Immature natural killer cell (primary cell): ENCODE data around the gene IZUMO1. TPM values are rescaled to one million over a fixed set of nuclear protein-coding genes. Genes with fewer than 3 reads are reported as not detected.

Experiments used
- DNase-seq, 3 donors: peaks; one replicate each; pipeline ENCODE4 v3.0.0; 2022; ENCODE audit warnings: mixed read lengths in 1 of 3
- H3K27ac Mint-ChIP-seq, 6 donors: one replicate each; pipeline ENCODE4 v1.8.0; 2020; ENCODE audit warnings: mixed read lengths in 6 of 6, mild to moderate bottlenecking in 5 of 6, inconsistent platforms in 4 of 6, moderate library complexity in 3 of 6
- H3K27me3 Mint-ChIP-seq, 3 donors: one replicate each; pipeline ENCODE4 v1.8.0; 2020 to 2021; ENCODE audit warnings: low read depth in 3 of 3, mild to moderate bottlenecking in 3 of 3, mixed read lengths in 3 of 3, moderate library complexity in 3 of 3, inconsistent platforms in 1 of 3
- H3K36me3 Mint-ChIP-seq, 3 donors: one replicate each; pipeline ENCODE4 v1.8.0; 2020; ENCODE audit warnings: mixed read lengths in 3 of 3, inconsistent platforms in 2 of 3, mild to moderate bottlenecking in 2 of 3
- H3K4me1 Mint-ChIP-seq, 2 donors: one replicate each; pipeline ENCODE4 v1.8.0; 2020; ENCODE audit warnings: inconsistent platforms in 2 of 2, mild to moderate bottlenecking in 2 of 2, mixed read lengths in 2 of 2, moderate library complexity in 1 of 2
- H3K4me3 Mint-ChIP-seq, 5 donors: one replicate each; pipeline ENCODE4 v1.8.0; 2020; ENCODE audit warnings: mild to moderate bottlenecking in 5 of 5, mixed read lengths in 5 of 5, inconsistent platforms in 3 of 5, moderate library complexity in 3 of 5
- H3K9me3 Mint-ChIP-seq, 6 donors: one replicate each; pipeline ENCODE4 v1.8.0; 2020; ENCODE audit warnings: mild to moderate bottlenecking in 6 of 6, mixed read lengths in 6 of 6, inconsistent platforms in 4 of 6, moderate library complexity in 3 of 6
- polyA plus RNA-seq, 3 donors: library from polyadenylated mRNA; unstranded; fragments of 300-500 nt; fragmentation: Illumina TruSeq; gene quantifications; one replicate each; pipeline ENCODE4 v1.2.3, GENCODE V29; 2021

The IZUMO1 gene
- polyA plus RNA-seq, 3 donors from 2014 or later, result not detected

DNA sequence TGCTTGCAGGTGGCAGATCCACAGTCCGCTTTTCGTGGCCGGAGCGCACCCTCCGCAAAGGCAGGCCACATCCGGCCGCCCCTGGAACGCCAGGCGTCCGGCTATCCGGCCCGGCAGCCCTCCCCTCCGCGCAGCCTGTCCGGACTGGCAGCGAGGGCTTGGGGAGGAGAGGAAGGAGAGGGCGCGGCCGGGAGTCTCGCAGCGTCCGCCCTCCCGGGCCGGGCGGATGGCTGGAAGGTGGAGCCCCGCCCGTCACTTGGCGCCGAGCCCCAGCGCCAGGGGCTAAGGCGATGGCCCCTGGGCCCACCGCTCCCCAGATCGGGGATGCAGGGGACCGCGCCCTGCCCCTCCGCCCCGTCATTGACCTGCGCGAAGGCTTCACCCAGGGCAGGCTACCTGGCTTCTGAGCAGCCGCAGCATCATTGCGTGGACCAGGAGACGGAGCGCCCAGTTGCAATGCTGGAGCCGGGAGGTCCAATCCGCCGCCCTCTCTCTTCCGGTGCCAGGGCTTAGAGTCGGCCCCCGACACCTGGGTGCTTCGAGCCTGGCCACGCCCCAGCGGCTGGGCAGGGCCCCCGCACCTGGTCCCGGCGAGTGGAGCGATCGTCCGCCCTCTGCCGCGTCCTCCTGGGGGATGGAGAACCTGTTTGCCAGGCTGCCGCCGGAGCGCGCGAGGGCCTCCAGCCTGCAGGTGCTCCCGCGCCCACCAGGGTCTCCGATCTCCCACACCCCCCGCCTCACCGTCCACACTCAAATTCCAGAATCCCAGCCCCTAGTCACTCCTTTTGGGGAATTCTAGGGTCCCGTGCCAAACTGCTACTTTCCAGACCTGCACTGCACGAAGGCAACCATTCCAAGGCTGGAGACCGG, 6.0 kb upstream of the IZUMO1 start, which contains the start of gene FUT1:
Gene FUT1 (minus strand): TSS at position 146 of the 870 bp plus-strand sequence. CDS start 1,360 bp downstream, outside the sequence.
- peak within 1 kb of the TSS in 1 of 6 donors; percentile 31 for H3K27ac Mint-ChIP-seq
- peaks cover 10 to 19% (median 12%) of the 10 kb centered on the region in 3 donors for H3K27me3 Mint-ChIP-seq
- no peaks in the 10 kb centered on the region for H3K36me3 Mint-ChIP-seq
- peaks cover 15 to 16% of the 10 kb centered on the region in 2 donors for H3K4me1 Mint-ChIP-seq
- peak within 1 kb of the TSS; percentile 58 to 79 (median 75) for H3K4me3 Mint-ChIP-seq
- no peak for DNase-seq
- peaks cover 0 to 2% (median 0%) of the 10 kb centered on the region in 6 donors for H3K9me3 Mint-ChIP-seq

DNA sequence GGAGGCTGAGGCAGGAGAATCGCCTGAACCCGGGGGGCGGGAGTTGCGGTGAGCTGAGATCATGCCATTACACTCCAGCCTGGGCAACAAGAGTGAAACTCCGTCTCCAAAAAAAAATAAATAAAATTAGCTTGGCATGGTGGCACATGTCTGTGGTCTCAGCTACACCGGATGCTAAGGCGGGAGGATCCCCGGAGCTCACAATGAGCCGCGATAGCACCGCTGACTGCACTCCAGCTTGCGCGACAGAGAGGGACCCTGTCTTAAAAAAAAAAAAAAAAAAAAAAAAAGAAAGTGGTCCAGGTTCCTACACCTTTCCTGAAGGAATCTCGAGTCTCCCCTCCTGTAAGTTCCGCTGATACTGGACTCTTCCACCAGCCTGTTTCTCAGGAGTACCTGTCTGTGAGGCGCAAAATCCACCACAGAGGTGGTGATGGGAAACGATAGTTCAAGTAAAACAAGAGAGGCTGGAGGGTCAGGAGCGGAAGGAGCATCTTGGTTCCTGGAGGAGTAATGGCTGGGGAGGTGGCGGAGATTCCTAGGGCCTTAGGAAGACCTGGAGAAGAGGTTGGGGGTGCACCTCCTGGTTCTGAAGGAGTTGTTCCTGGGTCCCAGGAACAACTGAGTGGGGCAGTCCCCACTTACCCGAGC, 5.3 kb upstream of the IZUMO1 start:
- H3K4me1 Mint-ChIP-seq, result peaks cover 15 to 18% of the 10 kb centered on the region in 2 donors
- H3K9me3 Mint-ChIP-seq, result peaks cover 0 to 2% (median 0%) of the 10 kb centered on the region in 6 donors
- H3K27ac Mint-ChIP-seq, result peak overlapping the region in 1 of 6 donors; percentile 31
- peaks cover 12 to 19% (median 12%) of the 10 kb centered on the region in 3 donors for H3K27me3 Mint-ChIP-seq
- no peaks in the 10 kb centered on the region for H3K36me3 Mint-ChIP-seq
- peak overlapping the region; percentile 58 to 79 (median 75) for H3K4me3 Mint-ChIP-seq
- DNase-seq, result no peak

- Mint-ChIP-seq H3K4me1 (peaks cover 15 to 18% of the 10 kb centered on the region in 2 donors), H3K27me3 (peaks cover 12 to 24% (median 14%) of the 10 kb centered on the region in 3 donors), H3K4me3 (peak overlapping the region in 3 of 5 donors; percentile 29 to 69 (median 34)), H3K36me3 (no peaks in the 10 kb centered on the region), H3K9me3 (peaks cover 0 to 2% (median 0%) of the 10 kb centered on the region in 6 donors), H3K27ac (no peak overlapping the region)
- no peak for DNase-seq
These were observed 4.2 kb upstream of the IZUMO1 start for GRCh38 chr19:48750771-48751504.

DNA sequence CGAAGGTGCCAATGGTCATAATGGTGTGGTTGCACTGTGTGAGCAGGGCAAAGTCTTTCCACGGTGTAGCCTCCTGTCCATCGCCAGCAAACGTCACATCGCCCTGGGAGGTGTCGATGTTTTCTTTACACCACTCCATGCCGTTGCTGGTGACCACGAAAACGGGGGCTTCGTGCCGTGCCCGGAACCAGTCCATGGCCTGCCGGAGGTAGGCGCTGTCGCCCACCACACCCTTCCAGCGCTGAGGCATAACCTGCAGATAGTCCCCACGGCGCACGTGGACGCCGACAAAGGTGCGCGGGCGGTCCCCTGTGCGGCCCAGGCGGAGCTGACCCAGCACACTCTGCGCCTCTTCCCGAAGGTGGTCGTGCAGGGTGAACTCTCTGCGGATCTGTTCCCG, 3.6 kb upstream of the IZUMO1 start:
- no peak for DNase-seq
- Mint-ChIP-seq H3K27ac (no peak overlapping the region), H3K4me1 (peaks cover 19% of the 10 kb centered on the region in 2 donors), H3K36me3 (no peaks in the 10 kb centered on the region), H3K9me3 (peaks cover 0 to 2% (median 0%) of the 10 kb centered on the region in 6 donors), H3K27me3 (peaks cover 12 to 27% (median 14%) of the 10 kb centered on the region in 3 donors), H3K4me3 (no peak overlapping the region)

- Mint-ChIP-seq H3K27ac (no peak overlapping the region), H3K36me3 (no peaks in the 10 kb centered on the region), H3K4me1 (peaks cover 19 to 23% of the 10 kb centered on the region in 2 donors), H3K27me3 (peaks cover 12 to 27% (median 18%) of the 10 kb centered on the region in 3 donors), H3K4me3 (no peak overlapping the region), H3K9me3 (peaks cover 0 to 2% (median 0%) of the 10 kb centered on the region in 6 donors)
- DNase-seq, result no peak
These were observed 3.0 kb upstream of the IZUMO1 start for GRCh38 chr19:48749571-48750198.

GRCh38 chr19:48746110-48746509, 599 bp downstream of the IZUMO1 start:
- DNase-seq, result no peak
- Mint-ChIP-seq H3K4me1 (peaks cover 10 to 12% of the 10 kb centered on the region in 2 donors), H3K9me3 (no peaks in the 10 kb centered on the region), H3K27ac (no peak overlapping the region), H3K36me3 (no peaks in the 10 kb centered on the region), H3K27me3 (peaks cover 2 to 13% (median 10%) of the 10 kb centered on the region in 3 donors), H3K4me3 (no peak overlapping the region)

DNA sequence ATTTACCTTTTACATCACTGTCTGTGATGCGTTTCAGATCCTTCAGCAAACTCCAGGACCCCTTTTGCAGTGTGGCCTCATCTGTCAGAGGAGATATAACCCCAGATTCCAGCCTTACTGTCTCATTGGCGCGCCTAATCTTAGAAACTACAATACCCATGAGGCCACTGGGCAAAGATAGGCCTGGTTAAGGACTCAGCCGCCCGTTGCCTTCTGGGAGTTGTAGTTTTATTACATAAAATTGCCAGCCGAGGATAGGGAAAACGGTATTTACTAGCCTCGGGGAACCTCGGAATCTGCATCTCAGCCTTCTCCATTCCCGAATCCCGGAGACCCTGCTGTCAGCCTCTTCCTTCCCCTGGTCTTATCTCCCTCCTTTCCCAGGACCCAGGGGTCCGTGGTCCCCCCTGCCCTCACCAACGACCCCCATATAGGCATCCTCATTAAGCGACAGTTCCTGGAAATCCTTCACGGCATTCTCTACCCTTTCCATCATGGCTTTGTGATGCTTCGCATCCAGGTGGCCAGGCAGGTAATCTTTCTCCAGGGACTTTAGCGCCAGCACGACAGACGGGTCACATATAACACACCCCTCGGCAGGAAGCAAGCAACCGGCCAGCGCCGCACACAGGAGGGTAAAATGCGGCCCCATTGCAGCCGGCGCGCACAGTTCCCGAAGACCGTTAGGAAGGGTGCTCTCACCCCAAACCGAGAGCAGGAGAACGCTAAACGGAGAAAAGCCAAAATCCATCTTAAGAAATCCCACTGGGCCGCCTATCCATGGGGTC, 1.3 kb downstream of the IZUMO1 start:
- Mint-ChIP-seq H3K36me3 (no peaks in the 10 kb centered on the region), H3K4me1 (peaks cover 11 to 15% of the 10 kb centered on the region in 2 donors), H3K9me3 (no peaks in the 10 kb centered on the region), H3K27me3 (peaks cover 5 to 14% (median 10%) of the 10 kb centered on the region in 3 donors), H3K4me3 (no peak overlapping the region), H3K27ac (no peak overlapping the region)
- peak; percentile 34 to 47 (median 40) for DNase-seq

DNA sequence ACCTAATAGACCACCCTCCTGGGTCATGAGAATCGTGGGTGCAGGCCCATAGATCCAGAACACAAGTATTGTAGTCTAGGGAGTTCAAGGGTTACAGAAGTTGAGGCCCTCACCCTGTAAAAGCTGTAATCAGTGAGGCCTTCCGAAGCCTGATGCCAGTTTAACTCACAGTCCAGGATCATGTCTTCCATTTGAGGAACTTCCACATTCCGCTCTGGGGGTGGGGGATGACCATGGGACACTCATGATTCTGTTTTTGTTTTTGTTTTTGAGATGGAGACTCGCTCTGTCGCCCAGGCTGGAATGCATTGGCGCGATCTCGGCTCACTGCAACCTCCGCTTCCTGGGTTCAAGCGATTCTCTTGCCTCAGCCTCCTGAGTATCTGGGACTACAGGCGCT, 4.6 kb downstream of the IZUMO1 start:
- Mint-ChIP-seq H3K4me1 (peaks cover 17 to 21% of the 10 kb centered on the region in 2 donors), H3K27ac (no peak overlapping the region), H3K27me3 (peaks cover 7 to 15% (median 8%) of the 10 kb centered on the region in 3 donors), H3K4me3 (no peak overlapping the region), H3K36me3 (no peaks in the 10 kb centered on the region), H3K9me3 (no peaks in the 10 kb centered on the region)
- DNase-seq, result no peak

DNA sequence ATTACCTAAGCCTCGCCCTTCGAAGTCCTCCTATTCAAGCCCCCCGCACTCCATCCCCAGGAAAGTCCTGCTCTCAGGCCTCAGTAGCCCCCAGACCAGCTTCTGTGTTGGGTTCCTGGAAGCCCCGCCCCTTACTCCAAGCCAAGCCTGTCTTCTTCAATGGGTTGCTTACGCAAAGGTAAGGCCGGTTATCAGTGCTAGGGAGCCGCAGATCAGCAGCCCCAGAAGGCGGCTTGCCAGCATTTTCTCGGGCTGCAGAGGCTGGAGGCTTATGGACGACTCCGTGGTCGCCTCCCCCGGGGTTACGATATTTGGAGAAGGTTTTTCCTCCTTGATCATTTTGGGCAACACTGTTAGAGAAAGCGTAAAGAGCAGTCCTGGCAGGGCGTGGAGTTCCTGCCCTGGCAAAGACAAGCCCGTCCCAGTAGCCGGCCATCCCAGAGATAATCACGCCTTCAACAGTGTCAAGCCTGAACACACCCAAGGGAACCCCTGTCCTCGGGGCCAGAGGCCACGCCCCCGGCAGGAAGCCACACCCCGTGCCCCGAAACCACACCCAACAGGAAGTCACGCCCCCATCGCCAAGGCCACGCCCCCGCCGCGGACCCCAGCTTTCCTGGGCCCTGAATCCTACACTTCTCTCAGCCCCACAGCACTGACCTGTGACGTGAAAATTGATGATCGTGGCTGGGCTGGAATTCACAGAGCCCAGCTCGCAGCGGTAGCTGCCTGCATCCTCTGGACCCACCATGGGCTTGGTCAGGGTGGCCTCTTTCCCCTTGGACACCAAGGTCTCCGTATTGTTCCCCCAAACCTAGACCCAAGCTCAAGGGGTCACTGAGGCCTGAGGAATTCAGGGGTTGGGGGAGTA, 5.3 kb downstream of the IZUMO1 start:
- peaks cover 7 to 14% (median 8%) of the 10 kb centered on the region in 3 donors for H3K27me3 Mint-ChIP-seq
- no peaks in the 10 kb centered on the region for H3K9me3 Mint-ChIP-seq
- H3K4me1 Mint-ChIP-seq, result peaks cover 17 to 21% of the 10 kb centered on the region in 2 donors
- no peak overlapping the region for H3K27ac Mint-ChIP-seq
- peak in 1 of 3 donors; percentile 19 for DNase-seq
- H3K36me3 Mint-ChIP-seq, result no peaks in the 10 kb centered on the region
- peak overlapping the region in 2 of 5 donors; percentile 17 to 18 for H3K4me3 Mint-ChIP-seq

DNA sequence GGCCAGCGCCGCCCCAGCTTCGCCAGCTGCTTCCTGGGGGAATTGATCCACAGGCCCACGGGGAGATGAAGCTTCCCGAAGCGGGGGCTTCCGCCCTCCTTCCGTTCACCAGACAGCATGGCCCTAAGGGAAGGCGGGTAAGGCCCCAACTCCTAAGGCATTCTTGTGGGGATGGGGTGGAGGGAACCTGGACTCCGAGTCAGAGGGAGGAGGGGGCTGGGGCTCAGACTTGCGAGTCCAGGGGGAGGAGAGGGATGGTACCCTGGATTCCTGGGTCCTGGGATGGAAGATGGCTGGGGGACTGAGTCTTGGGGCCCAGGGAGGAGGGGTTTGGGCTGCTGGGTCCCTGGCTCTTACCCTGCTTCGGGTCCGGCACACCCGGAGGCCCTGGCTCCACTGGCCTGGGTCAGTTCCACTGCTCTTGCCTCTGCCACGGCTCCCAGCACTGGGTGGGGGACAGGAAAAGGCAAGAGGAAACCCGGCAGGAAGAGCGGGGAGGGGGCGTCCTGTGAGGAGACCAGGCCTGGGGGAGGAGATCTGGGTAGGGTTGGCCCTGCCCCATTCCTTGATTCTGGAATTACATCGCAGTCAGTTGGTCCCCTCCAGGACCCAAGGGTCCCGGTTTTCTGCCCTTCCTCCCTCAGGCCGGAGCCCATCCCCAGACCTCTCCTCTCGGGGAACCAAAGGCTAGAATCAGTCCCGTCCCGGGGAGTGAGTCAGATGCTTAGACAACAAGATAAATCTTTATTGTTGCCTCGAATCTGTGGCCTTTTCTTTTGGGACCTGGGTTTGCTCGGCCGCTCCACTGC, 6.3 kb downstream of the IZUMO1 start, which contains the start of gene RASIP1:
Gene RASIP1 (minus strand): TSS at position 447 of the 809 bp plus-strand sequence. CDS start 328 bp downstream, at position 119.
- Mint-ChIP-seq H3K27me3 (peaks cover 0 to 12% (median 7%) of the 10 kb centered on the region in 3 donors), H3K9me3 (no peaks in the 10 kb centered on the region), H3K27ac (no peak within 1 kb of the TSS), H3K36me3 (no peaks in the 10 kb centered on the region), H3K4me3 (peak within 1 kb of the TSS; percentile 17 to 53 (median 45)), H3K4me1 (peaks cover 15 to 17% of the 10 kb centered on the region in 2 donors)
- no peak for DNase-seq
